Posterior cingulate gyrus (tissue), 11 donors: ENCODE data around the gene PABPC1L.
A peak's percentile ranks its signal among the peaks of the same experiment; 100 is the strongest.

Experiments used
- DNase-seq, 10 donors: peaks; one replicate each; pipeline versions ENCODE4 v3.0.0 to v3.0.0-alpha.2; 2020 to 2021; ENCODE audit warnings: mixed read lengths in 3 of 10
- intact Hi-C: fragments of 100-400 bp; cut with DNase I; formaldehyde crosslinking; loops from one replicate; pipeline ENCODE4 v1.15.1; 2023

The PABPC1L gene

GRCh38 chr20:44963325-44964215, 53.7 kb downstream of the PABPC1L start:
- no peak for DNase-seq
- intact Hi-C loops: no loop called here

DNA sequence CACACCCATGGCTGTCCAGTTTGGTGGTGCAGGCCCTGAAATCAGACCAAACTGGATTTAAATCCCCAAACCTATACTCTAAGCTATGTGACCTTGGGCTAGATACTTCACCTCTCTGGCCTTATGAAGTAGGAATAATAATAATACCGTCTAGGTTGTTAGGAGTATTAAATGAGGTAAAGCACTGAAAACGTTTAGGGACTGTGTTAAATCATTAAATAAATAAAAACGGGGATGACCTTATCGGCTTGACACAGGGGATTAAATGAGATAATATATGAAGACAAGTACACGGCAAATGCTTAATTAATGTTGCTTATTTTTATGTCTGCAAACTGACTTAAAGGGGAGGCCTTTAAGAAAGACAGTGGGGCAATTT, 55.8 kb downstream of the PABPC1L start:
- no peak for DNase-seq
- intact Hi-C loops: loop anchor here (2.0 kb wide), 1 partner anchor 81 kb away; the partner anchor contains the start of gene YWHAB

- intact Hi-C loops: loop anchor here (2.0 kb wide), 1 partner anchor 81 kb away; the partner anchor contains the start of gene YWHAB
- peak; percentile 89 to 99 (median 93) for DNase-seq
These were observed 56.4 kb downstream of the PABPC1L start, which contains the start of gene STK4 for GRCh38 chr20:44966030-44966961. Gene STK4 (plus strand): TSS chr20:44966512. CDS start chr20:44966569, 57 bp downstream.

- DNase-seq: no peak
- intact Hi-C loops: loop anchor here (2.0 kb wide), 1 partner anchor 83 kb away; the partner anchor contains the start of gene YWHAB
These were observed 57.4 kb downstream of the PABPC1L start for GRCh38 chr20:44967207-44967807.

DNA sequence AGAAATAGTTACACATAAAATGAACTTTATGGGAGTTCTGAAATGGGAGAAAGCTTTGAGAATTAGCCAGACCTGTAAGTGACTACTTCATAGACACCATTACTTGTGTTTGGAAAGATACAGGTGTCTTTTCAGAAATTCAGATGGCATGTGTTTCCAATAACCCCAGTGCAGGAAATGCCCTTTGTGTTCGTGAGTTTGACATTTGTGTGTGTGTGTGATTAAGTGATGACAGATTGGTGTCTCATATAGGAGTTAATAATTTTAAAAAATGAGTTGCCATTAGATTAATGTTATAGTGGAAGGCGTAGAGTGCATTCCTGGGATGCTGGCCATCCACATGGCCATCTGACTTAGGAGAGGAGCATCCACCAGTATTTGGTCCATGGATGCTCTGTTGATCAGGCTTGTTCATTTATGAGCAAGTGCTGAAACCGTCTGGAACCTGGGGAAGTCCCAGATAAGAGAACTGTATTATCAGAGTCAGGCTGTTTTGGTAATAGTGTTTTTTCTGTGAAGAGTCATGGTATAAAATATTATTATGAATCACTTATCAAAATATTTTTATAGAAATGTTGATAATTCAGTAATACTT, 59.5 kb downstream of the PABPC1L start:
- intact Hi-C loops: no loop called here
- DNase-seq: no peak

DNA sequence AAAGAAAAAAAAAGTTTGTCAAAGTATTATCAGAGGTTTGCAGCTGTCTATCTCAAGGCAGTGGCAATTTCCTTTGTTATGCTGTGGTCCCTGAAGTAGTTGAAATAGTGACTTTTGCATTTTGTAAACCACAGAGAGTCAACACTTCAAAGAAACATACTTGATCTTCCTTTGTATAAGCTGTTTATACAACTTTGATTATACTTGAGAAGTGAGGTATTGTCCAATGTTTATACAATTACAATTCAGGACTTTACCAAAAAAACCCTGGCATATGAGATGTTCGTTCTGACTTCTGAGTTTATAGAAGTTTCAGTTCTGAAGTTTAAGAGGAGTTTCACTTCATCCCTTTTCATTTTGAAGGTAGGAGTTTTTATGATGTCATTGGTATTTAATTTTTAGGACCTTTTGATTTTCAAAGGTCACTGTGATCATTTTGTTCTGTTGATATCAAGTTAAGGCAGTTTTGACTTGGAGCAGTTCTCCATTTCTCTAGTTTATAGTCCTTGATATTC, 60.4 kb downstream of the PABPC1L start:
- DNase-seq: no peak
- intact Hi-C loops: no loop called here

DNA sequence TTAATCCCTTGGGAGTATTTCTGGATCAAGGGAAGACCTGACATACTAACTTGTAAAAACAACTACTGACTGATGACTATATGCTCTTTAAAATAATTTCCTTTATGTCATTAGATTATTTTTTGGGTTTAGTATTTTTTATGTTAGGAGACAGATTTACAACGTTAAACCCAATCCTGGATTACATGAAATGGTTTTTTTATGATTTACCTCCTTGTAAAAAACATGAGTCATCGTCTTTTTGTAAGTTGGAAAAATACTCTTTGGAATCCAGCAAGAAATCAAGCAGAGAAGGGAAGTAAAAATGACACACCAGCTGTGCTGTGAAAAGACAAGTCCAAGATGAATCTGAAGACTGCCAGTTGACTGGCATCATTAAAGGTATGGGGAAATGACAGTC, 63.2 kb downstream of the PABPC1L start:
- intact Hi-C loops: no loop called here
- no peak for DNase-seq

- intact Hi-C loops: no loop called here
- DNase-seq: no peak
These were observed 66.8 kb downstream of the PABPC1L start for GRCh38 chr20:44976698-44977097.

DNA sequence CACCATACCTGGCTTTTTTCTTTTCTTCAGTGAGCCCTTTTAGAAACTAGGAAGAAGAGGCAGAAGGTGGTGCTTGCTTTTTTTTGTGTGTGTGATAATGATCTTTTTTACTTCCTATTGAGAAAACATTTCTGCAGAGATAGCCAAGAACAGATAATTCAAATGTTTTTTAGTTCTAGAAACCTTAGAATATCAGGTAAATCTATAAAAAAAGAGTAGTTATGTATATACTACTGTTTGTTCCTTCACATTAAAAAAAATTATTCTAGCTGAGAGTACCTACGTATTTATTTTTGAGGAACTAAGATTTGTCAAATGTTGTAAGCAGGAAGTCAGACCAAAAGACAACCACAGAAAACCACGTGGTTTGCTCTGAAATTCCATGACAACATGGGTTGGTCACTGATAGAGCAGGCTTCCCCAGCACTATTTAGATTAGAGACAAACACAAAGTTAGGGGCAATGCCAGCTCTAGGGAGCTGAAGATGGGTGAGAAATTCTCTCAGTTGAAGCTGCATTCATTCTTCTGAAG, 69.3 kb downstream of the PABPC1L start:
- intact Hi-C loops: no loop called here
- DNase-seq: no peak

DNA sequence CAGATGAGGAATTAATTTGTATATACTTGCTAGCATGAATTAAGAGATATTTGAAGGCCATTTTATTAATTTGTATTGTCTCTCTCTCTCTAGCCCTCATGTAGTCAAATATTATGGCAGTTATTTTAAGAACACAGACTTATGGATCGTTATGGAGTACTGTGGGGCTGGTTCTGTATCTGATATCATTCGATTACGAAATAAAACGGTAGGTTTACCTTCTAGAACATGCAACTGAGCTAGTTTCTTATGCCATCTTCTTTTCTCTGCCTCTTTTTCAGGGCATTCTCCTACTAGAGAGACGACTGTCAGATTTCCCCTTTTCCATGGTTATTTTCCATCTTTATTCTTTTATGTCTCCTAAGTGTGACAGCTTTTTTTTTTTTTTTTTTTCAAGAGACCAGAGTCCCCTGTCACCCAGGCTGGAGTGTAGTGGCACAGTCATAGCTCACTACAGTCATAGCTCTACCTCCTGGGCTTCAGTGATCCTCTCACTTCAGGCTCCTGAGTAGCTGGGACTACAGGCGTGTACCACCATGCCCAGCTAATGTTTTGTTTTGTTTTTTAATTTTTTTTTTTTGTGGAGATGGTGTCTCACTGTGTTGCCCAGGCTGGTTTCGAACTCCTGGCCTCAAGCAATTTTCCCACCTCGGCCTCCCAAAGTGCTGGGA, 72.0 kb downstream of the PABPC1L start:
- no peak for DNase-seq
- intact Hi-C loops: no loop called here

DNA sequence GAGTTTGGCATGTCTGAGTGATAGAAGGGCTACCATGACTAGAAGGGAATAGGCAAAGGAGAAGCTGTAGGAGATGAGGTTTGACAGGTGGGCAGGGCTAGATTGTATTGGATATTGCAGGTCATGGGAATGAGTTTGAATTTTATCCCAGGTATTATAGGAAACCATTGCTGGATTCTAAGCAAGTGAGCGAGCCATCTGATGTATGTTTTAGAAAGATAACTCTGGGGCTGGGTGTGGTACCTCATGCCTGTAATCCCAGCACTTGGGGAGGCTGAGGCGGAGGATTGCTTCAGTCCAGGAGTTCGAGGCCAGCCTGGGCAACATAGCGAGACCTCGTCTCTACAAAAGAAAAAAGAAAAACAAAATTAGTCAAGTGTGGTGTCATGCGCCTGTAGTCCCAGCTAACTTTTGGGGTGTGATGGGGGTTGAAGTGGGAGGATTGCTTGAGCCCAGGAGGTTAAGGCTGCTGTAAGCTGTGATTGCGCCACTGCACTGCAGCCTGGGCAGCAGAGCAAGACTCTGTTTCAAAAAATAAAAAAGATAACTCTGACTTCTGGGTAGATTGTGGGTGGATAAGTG, 73.3 kb downstream of the PABPC1L start:
- intact Hi-C loops: no loop called here
- no peak for DNase-seq

GRCh38 chr20:44988631-44989171, 78.8 kb downstream of the PABPC1L start:
- intact Hi-C loops: no loop called here
- no peak for DNase-seq
